ENCODE measurements around the gene BDNF. TPM values are rescaled to one million over a fixed set of nuclear protein-coding genes. Genes with fewer than 3 reads are reported as not detected.
"Not testable (repeated sequence)": the region's sequence is repeated elsewhere in the genome, so short reads cannot be mapped to it uniquely, and the experiment has no call there.

The BDNF gene
- total RNA-seq, 1 donor from 2014 or later, result 7.6 TPM

DNA sequence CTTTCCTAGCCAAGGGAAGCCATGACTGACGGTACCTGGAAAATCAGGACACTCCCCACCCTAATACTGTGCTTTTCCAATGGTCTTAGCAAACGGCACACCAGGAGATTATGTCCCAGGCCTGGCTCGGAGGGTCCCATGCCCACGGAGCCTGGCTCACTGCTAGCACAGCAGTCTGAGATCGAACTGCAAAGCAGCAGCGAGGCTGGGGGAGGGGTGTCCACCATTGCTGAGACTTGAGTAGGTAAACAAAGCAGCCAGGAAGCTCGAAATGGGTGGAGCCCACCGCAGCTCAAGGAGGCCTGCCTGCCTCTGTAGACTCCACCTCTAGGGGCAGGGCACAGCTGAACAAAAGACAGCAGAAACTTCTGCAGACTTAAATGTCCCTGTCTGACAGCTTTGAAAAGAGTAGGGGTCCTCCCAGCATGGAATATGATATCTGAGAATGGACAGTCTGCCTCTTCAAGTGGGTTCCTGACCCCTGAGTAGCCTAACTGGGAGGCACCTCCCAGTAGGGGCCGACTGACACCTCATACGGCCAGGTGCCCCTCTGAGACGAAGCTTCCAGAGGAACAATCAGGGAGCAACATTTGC is 34.6 kb downstream of the BDNF start:
- DNase-seq (ENCODE audit: low read depth), result not testable (repeated sequence)

- DNase-seq (ENCODE audit: low read depth), result no peak
Observed at GRCh38 chr11:27663326-27663725, 36.9 kb downstream of the BDNF start.

GRCh38 chr11:27660171-27660570 is 40.1 kb downstream of the BDNF start:
- DNase-seq (ENCODE audit: low read depth), result no peak

- peak; percentile 33 for DNase-seq (ENCODE audit: low read depth)
Observed at GRCh38 chr11:27658535-27659236, 41.6 kb downstream of the BDNF start.

- no peak for DNase-seq (ENCODE audit: low read depth)
Observed at GRCh38 chr11:27656806-27657483, 43.3 kb downstream of the BDNF start.

- no peak for DNase-seq (ENCODE audit: low read depth)
Observed at GRCh38 chr11:27656320-27656719, 43.9 kb downstream of the BDNF start.

GRCh38 chr11:27653990-27654758 is 46.1 kb downstream of the BDNF start:
- no peak for DNase-seq (ENCODE audit: low read depth)

DNA sequence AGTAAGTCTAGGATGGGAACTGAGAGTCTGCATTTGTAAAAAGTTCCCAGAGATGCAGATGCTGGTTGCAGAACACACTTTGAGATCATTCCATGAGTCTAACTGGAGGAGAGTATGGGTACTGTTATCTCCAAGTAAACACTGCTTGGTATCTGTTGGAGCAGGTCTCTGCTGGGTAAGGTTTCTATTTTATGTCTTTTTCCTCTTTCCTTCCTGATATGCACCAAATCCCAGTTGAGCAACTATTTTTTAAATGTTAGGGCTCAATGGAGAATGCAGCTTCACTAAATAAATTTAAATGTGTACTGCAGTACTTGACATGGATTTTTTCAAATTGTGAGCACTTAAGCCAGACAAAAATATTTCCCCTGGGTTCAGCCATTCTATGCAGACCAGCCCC is 48.5 kb downstream of the BDNF start:
- no peak for DNase-seq (ENCODE audit: low read depth)

- peak; percentile 33 for DNase-seq (ENCODE audit: low read depth)
Observed at GRCh38 chr11:27650988-27651387, 49.3 kb downstream of the BDNF start.

DNA sequence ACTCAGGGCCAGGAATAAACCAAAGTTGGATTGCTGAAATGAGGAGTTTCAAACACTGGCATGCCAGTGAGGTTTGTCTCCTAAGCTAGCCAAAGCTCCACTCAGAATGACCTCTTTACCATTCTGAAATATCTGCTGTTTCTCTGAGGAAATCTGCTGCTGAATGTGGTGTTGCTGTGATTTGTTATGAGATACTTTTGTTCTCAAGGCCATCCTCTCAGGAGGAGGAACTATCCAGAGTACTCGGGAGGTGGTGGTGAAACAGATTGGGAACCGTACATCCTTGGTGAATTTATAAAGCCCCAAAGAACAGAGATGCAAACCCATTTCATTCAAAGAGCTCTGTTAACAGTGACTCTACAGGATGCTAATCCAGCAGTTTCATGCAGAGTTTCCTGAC is 50.5 kb downstream of the BDNF start:
- no peak for DNase-seq (ENCODE audit: low read depth)

- no peak for DNase-seq (ENCODE audit: low read depth)
Observed at GRCh38 chr11:27648840-27649239, 51.4 kb downstream of the BDNF start.

DNA sequence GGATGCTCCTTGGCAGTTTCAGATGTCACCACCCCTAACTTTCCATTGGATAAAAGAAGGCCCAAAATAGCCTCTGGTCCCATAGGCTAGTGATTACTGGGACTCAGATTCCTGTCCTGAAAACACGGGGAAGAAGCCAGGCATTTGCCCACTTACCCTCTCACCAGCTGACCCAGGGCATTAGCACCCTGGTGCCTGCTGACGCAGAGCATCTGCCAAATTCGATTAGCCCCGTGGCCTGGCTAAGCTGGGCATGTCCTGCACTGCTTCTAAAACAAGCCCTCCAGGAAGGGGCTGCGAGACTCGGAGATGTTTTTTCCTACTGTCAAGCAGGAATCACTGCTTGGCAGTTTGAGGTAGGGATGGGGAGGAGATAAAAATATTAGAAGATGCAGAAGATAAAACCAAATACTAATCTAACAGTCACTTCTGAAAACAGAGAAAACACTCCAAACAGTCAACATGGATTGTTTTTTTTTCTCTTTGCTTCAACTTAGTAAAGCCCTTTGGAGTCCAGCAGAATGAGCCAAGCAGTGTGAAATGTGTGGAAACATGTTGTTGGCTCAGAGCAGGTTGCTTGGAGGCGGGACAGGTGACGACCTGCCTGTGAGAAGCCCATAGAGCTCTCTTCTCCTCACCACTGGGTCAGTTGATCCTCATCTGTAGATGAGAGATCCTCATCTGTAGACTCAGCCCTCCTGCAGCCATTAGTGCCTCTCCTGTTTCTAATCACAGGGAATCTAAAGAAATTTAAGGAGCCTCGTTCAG is 54.0 kb downstream of the BDNF start:
- DNase-seq (ENCODE audit: low read depth), result no peak

- no peak for DNase-seq (ENCODE audit: low read depth)
Observed at GRCh38 chr11:27642954-27643353, 57.3 kb downstream of the BDNF start.

DNA sequence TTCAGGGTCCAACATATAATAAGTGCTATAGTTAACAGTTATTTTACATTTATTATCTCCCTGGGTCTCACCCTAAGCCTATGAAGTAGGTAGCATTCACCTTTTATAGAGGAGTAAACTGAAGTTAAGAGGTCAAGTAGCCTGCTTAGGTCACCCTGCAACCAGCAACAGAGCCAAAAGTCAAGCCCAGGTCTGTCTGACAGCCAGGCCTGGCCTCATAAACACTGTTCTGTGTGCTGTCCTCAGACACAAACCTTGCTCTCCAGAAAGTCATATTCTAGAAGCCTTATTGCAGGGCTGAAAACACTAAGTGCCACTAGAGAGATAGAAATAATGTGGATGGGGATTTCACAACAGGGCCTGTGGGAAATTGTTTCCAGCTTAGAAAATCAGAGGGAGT is 59.3 kb downstream of the BDNF start:
- DNase-seq (ENCODE audit: low read depth), result no peak

- DNase-seq (ENCODE audit: low read depth), result no peak
Observed at GRCh38 chr11:27635567-27636037, 64.7 kb downstream of the BDNF start.

- not testable (repeated sequence) for DNase-seq (ENCODE audit: low read depth)
Observed at GRCh38 chr11:27634776-27635175, 65.5 kb downstream of the BDNF start.

DNA sequence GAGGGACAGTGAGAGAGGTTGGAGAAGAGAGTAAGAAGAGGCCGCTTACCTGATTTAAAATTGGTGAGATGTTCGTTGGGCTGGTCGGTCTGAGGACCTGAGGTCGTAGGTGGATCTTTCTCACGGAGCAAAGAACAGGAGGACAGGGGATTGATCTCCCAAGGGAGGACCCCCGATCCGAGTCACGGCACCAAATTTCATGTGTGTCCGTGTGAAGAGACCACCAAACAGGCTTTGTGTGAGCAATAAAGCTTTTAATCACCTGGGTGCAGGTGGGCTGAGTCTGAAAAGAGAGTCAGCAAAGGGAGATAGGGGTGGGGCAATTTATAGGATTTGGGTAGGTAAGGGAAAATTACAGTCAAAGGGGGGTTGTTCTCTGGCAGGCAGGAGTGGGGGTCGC is 66.0 kb downstream of the BDNF start:
- DNase-seq (ENCODE audit: low read depth), result not testable (repeated sequence)

GRCh38 chr11:27629023-27629422 is 71.2 kb downstream of the BDNF start:
- DNase-seq (ENCODE audit: low read depth), result not testable (repeated sequence)

GRCh38 chr11:27627979-27628378 is 72.3 kb downstream of the BDNF start:
- DNase-seq (ENCODE audit: low read depth), result no peak

DNA sequence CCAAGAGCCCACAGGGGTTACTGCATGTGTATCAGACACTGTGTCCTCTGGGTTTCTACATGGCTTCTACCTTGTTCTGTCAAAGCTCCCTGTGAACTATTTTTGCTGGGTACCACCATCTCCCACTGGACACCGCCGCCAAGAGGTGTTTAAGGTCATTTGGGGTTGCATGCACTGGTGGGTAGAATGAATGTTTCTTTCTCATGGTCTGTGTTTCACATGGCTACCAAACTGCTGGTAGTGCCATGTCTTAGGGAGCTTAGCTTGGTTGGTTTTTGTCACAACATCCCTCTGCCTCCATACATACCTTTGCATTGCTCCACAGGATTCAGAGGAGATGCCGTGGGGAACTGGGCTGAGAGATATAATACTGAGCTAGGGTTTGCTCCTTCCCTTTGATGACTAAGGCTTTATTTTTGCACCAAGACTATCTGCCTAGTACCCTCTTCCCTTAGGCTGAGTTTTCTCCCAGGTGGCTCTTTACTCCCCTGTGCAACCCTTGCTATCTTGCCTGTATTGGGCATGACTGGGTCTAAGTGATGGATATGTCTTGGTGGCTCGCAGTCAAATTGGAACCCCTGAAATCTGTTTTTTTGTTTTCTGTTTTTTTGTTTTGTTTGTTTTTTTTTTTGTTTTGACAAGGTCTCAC is 73.2 kb downstream of the BDNF start:
- no peak for DNase-seq (ENCODE audit: low read depth)
